K562 (cell line): ENCODE measurements around the gene ZSCAN21. TPM values are rescaled to one million over a fixed set of nuclear protein-coding genes. Genes with fewer than 3 reads are reported as not detected.

Source experiments
- AFF1 ChIP-seq, 2 experiments: fragments of 450-650 bp; IDR thresholded peaks; 2 replicates each; pipeline ENCODE4 v1.6.1; 2018; ENCODE audit warnings: mild to moderate bottlenecking in 2 of 2, low read depth in 1 of 2; ENCODE audit not compliant: partially characterized antibody in 2 of 2
- ARNT ChIP-seq, 2 experiments: fragments of 450-650 bp; IDR thresholded peaks; 2 replicates each; pipeline ENCODE4 v1.6.1; 2016; ENCODE audit warnings: mild to moderate bottlenecking in 1 of 2
- BCOR ChIP-seq: fragments of 450-650 bp; IDR thresholded peaks from 2 replicates; pipeline ENCODE4 v1.6.1; 2016
- BHLHE40 ChIP-seq: IDR thresholded peaks from 2 replicates; pipeline ENCODE4 v1.6.1; 2011; ENCODE audit warnings: low read length, improper control_type of control experiment
- CAMTA2 ChIP-seq: fragments of 250-450 bp; sonication (Bioruptor Pico); conservative IDR thresholded peaks from 2 replicates; pipeline ENCODE4 v1.5.1; 2022
- GATA2 ChIP-seq: sonication (generic); formaldehyde crosslinking; IDR thresholded peaks from 2 replicates; pipeline ENCODE4 v1.4.0; 2020; ENCODE audit warnings: mild to moderate bottlenecking, missing genetic modification reagents
- RBM25 ChIP-seq: fragments of 200-400 bp; formaldehyde crosslinking; IDR thresholded peaks from 2 replicates; pipeline ENCODE4 v1.6.1; 2018; ENCODE audit warnings: low read length, low read depth, moderate library complexity; ENCODE audit not compliant: severe bottlenecking
- RCOR1 ChIP-seq, 2 experiments: IDR thresholded peaks; 2 replicates each; pipeline ENCODE4 v1.6.1; 2012; ENCODE audit warnings: low read depth in 2 of 2, low read length in 2 of 2, borderline replicate concordance in 1 of 2, improper control_type of control experiment in 1 of 2
- STAG1 ChIP-seq: sonication (generic); formaldehyde crosslinking; IDR thresholded peaks from 2 replicates; pipeline ENCODE4 v1.5.0; 2020; ENCODE audit warnings: missing genetic modification reagents, borderline replicate concordance
- TCF7L2 ChIP-seq: fragments of 150-350 bp; IDR thresholded peaks from 2 replicates; pipeline ENCODE4 v1.6.1; 2016; ENCODE audit warnings: low read depth, mild to moderate bottlenecking, low read length, moderate library complexity
- THRB ChIP-seq: fragments of 450-650 bp; formaldehyde crosslinking; conservative IDR thresholded peaks from 2 replicates; pipeline ENCODE4 v1.4.0; 2022; ENCODE audit warnings: mild to moderate bottlenecking, missing genetic modification characterization
- U2AF1 ChIP-seq: fragments of 200-400 bp; formaldehyde crosslinking; optimal IDR thresholded peaks from 2 replicates; pipeline ENCODE3; 2017; ENCODE audit warnings: mild to moderate bottlenecking, low read depth, low read length, moderate library complexity
- ZBTB2 ChIP-seq: fragments of 450-650 bp; IDR thresholded peaks from 2 replicates; pipeline ENCODE4 v1.6.1; 2016; ENCODE audit warnings: antibody characterized with exemption
- ZNF408 ChIP-seq: fragments of 250-450 bp; sonication (Bioruptor Pico); IDR thresholded peaks from 2 replicates; pipeline ENCODE4 v1.4.0; 2020; ENCODE audit warnings: low read depth, mild to moderate bottlenecking, moderate library complexity
- ZNF655 ChIP-seq: fragments of 250-450 bp; sonication (Bioruptor Pico); IDR thresholded peaks from 2 replicates; pipeline ENCODE4 v1.5.0; 2021
- ZSCAN29 ChIP-seq: fragments of 450-650 bp; IDR thresholded peaks from 2 replicates; pipeline ENCODE4 v1.6.1; 2017
- polyA plus RNA-seq, 8 experiments: library from polyadenylated mRNA; depleted of rRNA in 4 of 8; stranded (reverse) in 5 of 8; unstranded in 3 of 8; fragments of >200 nt; fragmentation: Nextera tagmentation in 2 of 8; fragmentation: Illumina TruSeq in 1 of 8; extraction: Ambion mirVana in 2 of 8; extraction: Trizol in 1 of 8; gene quantifications; 2 replicates each; pipeline versions ENCODE4 v1.2.1 to v1.2.3, GENCODE V29; 2011 to 2014; ENCODE audit warnings: inconsistent platforms in 1 of 8, missing spikeins in 1 of 8
- total RNA-seq, 7 experiments: library from RNA; depleted of rRNA in 6 of 7; stranded (reverse); fragments of >200 nt in 6 of 7; fragmentation: Illumina TruSeq in 2 of 7; extraction: Trizol in 2 of 7; gene quantifications; 2 replicates each; pipeline versions ENCODE4 v1.2.1 to v1.2.3, GENCODE V29; 2011 to 2021; ENCODE audit warnings: low replicate concordance in 1 of 7

ZSCAN21 gene
- total and polyA plus RNA-seq, 9 of the 15 experiments (the other 6 are each of a cell fraction or from before 2014, with no cell fraction given): 5.9 to 15.5 (median 13.2) TPM

GRCh38 chr7:100017875-100018274 lies 31.7 kb upstream of the ZSCAN21 start (continued):
- TF ChIP-seq STAG1 (CRISPR knock-in tag): no peak
- no peak for TF ChIP-seq ZNF655
- peak in 1 of 2 experiments; percentile 26; a peak in 1 of 4 replicates for TF ChIP-seq RCOR1 (IDR thresholded peaks at IDR 0.05; ENCODE audit: borderline replicate concordance in 1 of 2, low read depth in 2 of 2, low read length in 2 of 2)
- TF ChIP-seq THRB (CRISPR knock-in tag): no peak
- no peak for TF ChIP-seq GATA2 (CRISPR knock-in tag)
- no peak for TF ChIP-seq ZNF408 (CRISPR knock-in tag)
- TF ChIP-seq ZSCAN29: no peak
- peak; percentile 38; the same call in 1 of the 2 replicates for TF ChIP-seq BCOR
- no peak for TF ChIP-seq BHLHE40
- no peak for TF ChIP-seq U2AF1
- no peak for TF ChIP-seq ARNT (IDR thresholded peaks at IDR 0.05)
- TF ChIP-seq RBM25: peak; percentile 83
- no peak for TF ChIP-seq ZBTB2
- no peak for TF ChIP-seq TCF7L2
- TF ChIP-seq AFF1 (IDR thresholded peaks at IDR 0.05; ENCODE audit: low read depth in 1 of 2, partially characterized antibody in 2 of 2): no peak
- TF ChIP-seq CAMTA2 (CRISPR knock-in tag): no peak
